WTC11 (cell line): Measurements from ENCODE around the gene FHOD3.

Experiments used
- CTCF ChIP-seq: fragments of 200-600 bp; IDR thresholded peaks from 2 replicates; pipeline ENCODE4 v1.8.0; 2022; ENCODE audit warnings: antibody characterized with exemption
- MLX ChIP-seq: sonication (generic); formaldehyde crosslinking; IDR thresholded peaks from 2 replicates; pipeline ENCODE4 v1.8.1; 2023; ENCODE audit warnings: mild to moderate bottlenecking, missing genetic modification reagents, moderate library complexity
- RELA ChIP-seq: sonication (generic); formaldehyde crosslinking; IDR thresholded peaks from 2 replicates; pipeline ENCODE4 v1.8.1; 2022; ENCODE audit warnings: missing genetic modification reagents, mild to moderate bottlenecking, borderline replicate concordance
- ZNF317 ChIP-seq: sonication (generic); formaldehyde crosslinking; IDR thresholded peaks from 2 replicates; pipeline ENCODE4 v1.8.1; 2023; ENCODE audit warnings: low read depth, mild to moderate bottlenecking, moderate library complexity, missing genetic modification reagents, borderline replicate concordance

DNA sequence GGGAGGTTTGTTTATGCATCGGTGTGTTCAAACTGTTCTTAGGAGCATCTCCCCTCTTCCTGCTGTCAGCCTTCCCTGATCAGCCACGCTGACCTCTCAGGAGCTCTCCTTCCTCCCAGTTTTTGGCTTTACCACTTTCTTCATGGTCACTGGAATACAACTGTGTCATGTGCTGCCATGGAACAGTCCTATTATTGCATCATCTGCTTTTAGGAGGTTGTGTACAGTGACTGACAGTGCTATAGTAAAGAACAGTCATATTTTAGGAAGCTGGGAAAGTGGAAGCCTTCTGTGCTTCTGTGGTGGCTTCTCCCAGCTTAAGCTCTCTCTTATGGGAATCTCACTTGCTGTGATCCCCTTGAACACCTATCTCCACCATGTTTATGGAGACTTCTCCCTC, 365.8 kb downstream of the FHOD3 start:
- TF ChIP-seq MLX (CRISPR knock-in tag), result no peak
- no peak for TF ChIP-seq CTCF
- TF ChIP-seq RELA (CRISPR knock-in tag), result no peak
- TF ChIP-seq ZNF317 (CRISPR knock-in tag), result no peak
